CD1c-positive myeloid dendritic cell (primary cell): ENCODE data around the gene LRFN5.
"Not testable (repeated sequence)": the region's sequence is repeated elsewhere in the genome, so short reads cannot be mapped to it uniquely, and the experiment has no call there.

ENCODE experiments used
- DNase-seq: peaks from one replicate; pipeline ENCODE4 v3.0.0-alpha.2; 2016; ENCODE audit errors: extremely low spot score

The LRFN5 gene

DNA sequence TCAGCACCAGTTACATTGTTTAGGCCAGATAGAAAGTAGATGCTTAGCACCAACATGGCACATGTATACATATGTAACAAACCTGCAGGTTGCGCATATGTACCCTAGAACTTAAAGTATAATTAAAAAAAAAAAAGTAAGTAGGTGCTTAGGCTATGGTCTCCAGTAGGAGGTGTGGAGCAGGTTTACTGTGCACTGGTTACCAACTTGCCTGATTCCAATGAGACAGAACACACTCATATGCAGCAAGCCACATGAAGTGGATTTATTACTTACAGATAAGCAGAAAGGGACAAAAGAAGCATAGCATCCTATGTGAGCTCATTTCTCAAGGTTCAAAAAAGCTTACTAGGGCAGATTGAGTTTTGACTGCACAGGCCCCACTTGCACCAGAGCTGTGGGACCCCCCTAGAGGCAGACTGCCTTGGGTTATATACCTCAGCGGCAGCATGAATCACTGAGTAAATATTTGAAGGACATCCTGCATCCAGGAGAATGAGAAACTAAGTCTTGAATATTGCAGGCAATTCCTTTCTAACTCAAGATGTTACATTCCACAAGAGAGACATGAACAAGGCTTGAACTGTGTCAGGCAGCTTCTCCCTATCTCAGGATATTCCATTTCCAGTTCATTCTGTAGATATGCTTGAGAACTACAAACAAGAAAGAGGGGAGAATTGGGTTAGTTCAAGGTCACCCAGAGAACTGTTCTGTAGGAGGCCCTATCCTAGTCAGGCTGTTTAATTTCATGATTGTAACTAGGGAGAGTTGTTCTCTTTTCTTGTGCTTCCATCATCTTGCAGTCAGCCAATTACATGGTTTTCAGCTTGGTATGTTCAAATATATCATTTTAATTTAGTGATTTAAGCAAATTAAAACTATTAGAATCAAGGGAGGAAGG lies 30.1 kb downstream of the LRFN5 start:
- DNase-seq: no peak

DNA sequence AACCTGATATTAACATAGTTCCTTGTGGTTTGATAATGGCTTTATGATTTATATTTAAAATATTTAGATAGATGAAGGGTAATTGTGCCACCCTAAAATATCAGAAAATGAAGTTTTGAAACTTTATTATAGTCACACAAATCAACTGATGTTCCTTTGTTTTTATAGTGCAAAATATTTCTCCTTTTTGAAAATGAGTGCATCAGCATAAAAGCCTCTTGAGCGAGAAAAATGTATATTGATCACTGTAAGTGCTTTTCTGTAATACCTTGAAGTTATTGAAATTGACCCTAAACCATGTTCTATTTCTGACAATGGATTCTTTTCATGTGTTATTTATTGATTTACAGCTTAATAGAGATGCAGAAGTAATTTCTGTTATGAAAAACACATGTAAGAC lies 35.0 kb downstream of the LRFN5 start:
- no peak for DNase-seq

DNA sequence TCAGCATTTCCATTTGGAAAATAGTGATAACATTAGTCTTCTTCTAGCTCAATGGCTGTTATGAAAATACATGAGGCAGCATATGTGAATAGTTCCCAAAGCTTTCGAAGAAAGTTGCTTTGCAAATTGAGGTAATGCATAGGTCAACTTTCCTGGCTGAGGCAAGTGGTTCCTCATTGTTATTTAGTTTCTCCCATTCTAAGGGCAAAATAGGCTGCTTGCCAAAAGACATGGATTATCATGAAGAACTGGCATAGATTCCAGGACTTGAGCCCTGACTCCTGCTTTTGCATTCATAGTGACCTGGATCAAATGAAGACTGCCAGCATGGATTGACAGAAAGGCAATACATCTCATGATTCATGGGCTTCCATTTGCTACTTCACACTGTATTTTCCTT lies 35.7 kb downstream of the LRFN5 start:
- no peak for DNase-seq

DNA sequence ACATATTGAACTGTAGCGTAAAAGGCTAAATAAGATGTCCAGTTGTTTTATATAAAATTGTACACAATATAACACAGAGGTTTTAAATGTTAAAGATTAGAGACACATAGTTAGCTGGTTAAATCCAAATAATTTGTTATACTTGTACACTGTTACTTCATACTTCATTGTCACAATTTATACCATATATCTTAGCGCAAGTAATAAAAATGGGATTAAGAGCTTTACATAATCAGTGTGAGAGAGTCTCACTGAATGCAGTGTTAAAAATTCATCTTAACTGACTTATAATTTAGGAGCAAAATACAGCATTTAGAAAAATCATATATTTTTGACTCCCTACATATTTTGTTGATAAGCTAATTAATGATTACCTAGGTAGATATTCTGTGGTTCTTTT lies 36.1 kb downstream of the LRFN5 start:
- DNase-seq: no peak

DNA sequence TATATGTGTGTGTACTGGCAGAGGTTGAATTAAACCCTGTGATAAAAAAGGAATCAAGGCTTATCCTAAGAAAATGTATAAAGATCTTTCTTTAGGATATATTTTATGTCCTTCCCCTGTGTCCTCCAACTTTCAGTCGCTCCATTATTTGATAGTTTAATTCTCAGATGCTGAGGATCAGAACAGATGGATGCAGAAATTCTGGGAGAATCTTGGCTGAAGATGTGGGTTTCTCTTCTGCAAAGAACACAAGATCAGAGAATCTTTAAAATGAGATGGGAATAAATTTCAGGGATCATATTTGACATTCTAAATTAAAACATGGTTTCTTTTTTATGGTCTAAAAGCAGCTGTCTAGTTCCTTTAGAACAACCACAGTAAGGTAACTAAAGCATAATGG lies 37.9 kb downstream of the LRFN5 start:
- no peak for DNase-seq

DNA sequence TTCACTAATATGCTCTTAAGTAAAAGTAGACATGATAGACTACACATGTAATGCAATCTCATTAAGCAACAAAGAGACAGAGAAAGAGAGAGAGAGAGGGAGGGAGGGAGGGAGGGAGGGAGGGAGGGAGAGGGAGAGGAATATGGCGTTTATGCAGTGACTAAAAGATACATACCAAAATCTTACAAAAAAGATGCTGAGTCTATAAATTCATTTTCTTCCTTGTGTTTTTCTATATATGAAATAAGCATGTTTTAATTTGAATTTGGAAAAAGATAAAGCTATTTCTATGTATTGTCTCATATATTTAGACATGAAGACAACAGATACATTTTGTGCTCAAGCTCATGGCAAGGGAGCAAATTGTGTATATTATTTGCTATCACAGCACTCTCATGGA lies 44.1 kb downstream of the LRFN5 start:
- DNase-seq: no peak

DNA sequence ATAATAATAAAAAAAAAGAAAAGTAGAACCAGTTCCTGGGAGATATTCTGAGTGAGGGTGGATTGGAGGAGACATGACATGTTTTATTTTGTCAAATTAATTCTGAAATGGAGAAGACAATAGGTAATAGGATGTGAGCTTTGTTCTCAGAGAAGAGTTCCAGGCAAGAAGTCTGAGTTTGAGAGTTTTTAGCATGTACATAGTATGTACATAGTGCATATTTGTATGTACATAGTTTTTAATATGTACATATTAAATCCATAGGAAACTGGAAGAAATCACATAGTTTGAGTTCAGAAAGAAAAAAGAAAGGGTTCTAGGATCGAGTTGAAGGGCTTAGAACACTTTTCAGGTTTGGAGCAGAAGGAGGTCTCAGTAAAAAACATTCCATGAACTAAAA lies 47.5 kb downstream of the LRFN5 start:
- no peak for DNase-seq

DNA sequence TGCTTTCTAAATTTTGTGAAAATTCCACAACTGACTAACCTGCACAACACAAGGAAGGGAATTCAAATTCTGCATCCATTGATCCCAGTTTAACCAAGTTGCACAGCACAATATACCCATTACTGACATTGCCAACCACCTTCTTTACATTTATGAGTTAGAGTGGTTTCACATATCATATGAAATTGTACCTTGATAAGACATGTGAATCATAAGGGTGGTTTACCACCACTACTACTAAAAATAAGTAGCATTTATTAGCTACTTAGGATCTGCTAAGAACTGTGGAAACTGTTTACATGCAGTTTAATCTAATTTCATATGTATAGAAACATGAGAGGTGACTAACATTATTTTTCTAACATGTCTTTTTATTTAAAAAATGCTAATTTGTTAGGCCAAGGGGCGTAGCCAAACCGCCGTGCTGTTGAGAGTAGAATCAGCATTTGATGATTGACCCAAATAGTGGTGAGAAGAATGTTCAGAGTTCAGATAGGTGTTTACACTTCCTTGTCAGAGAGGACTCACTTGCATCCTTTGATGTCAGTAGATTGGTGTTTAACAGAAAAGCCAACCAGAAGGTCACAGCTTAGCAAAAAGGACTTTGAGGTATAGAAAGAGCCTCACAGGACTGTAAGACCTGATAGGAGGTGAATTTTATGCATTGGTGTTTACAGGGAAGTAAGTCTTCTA lies 56.2 kb downstream of the LRFN5 start:
- no peak for DNase-seq

DNA sequence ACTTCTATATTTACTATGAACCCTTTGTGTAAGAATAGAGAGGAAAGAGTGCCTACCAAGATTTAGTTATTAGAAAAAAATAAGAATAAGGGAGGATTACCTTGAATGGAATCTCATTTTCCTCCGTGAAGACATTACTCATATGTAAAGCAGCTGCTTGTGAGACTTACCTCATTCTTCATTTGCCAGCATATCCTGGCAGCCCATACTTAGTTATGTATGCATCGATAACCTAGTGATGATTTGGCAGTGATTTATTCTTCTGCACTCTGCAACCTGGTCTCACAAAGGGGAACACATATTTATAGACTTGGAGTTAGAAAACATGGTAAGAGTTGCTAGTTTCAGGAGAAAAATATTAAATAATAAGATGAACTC lies 56.8 kb downstream of the LRFN5 start:
- no peak for DNase-seq

DNA sequence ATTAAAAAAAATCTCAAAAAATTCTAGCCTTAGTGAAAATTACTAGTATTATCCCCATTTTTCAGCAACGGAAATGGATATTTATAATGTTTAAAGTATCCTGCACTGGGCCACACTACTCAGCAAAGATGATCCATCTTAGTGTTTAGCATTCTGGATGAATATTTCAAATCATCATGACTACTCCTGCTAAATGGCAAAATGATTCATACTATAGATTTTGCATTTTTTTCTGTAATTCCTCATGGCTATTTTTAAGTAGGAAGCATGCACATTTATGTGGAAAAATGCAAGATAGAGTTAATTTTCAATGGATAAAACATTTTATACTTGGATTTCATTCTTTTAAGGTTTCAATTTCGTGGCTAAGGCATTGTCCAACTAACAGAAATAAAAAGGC lies 59.6 kb downstream of the LRFN5 start:
- no peak for DNase-seq

DNA sequence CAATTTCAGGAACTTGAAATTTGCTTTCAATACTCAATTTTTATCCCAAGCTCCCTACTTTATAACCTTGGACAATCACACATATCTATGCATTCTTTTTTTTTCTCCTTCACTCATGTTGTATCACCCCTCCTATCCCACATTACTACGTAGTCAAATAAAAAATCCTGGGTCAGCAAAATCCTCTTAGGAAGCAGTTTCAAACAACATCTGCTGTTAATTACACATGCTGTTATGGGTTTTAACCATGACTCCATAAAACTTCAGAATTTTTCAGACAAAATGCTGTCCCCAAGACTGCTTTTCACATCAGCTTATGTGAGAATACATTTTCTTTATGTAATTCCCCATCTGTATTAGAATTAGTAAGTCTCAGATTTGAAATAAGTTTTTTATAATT lies 61.7 kb downstream of the LRFN5 start:
- no peak for DNase-seq

DNA sequence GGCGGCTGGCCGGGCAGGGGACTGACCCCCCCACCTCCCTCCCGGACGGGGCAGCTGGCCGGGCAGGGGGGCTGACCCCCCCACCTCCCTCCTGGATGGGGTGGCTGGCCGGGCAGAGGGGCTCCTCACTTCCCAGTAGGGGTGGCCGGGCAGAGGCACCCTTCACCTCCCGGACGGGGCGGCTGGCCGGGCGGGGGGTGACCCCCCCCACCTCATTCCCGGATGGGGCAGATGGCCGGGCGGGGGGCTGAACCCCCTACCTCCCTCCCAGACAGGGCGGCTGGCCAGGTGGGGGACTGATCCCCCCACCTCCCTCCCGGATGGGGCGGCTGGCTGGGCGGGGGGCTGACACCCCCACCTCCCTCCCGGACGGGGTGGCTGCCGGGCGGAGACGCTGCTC lies 66.9 kb downstream of the LRFN5 start:
- not testable (repeated sequence) for DNase-seq

DNA sequence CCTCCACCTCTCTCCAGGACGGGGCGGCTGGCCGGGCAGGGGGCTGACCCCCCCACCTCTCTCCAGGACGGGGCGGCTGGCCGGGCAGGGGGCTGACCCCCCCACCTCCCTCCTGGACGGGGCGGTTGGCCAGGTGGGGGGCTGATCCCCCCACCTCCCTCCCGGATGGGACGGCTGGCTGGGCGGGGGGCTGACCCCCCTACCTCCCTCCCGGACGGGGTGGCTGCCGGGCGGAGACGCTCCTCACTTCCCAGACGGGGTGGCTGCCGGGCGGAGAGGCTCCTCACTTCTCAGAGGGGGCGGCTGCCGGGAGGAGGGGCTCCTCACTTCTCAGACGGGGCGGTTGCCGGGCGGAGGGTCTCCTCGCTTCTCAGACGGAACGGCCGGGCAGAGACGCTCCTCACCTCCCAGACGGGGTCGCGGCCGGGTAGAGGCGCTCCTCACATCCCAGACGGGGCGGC lies 67.9 kb downstream of the LRFN5 start:
- DNase-seq: not testable (repeated sequence)

DNA sequence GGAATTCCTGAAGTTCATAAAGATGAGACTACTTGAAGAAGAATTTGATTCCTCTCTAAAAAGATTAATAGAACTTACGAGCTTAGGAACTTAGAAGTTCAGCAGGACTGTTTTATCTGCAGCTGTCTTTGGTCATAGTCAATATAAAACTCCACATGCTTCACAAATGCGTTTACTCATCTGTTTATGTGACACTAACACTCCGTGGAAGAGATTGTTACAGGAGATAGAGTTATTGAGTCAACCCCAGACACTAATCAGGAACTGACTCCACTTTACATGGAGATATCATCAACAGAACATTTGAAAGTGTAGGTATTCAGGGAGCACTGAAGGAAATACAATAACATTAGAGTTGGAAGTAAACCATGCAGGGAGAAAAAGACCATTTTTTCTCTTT lies 92.8 kb downstream of the LRFN5 start:
- DNase-seq: no peak

DNA sequence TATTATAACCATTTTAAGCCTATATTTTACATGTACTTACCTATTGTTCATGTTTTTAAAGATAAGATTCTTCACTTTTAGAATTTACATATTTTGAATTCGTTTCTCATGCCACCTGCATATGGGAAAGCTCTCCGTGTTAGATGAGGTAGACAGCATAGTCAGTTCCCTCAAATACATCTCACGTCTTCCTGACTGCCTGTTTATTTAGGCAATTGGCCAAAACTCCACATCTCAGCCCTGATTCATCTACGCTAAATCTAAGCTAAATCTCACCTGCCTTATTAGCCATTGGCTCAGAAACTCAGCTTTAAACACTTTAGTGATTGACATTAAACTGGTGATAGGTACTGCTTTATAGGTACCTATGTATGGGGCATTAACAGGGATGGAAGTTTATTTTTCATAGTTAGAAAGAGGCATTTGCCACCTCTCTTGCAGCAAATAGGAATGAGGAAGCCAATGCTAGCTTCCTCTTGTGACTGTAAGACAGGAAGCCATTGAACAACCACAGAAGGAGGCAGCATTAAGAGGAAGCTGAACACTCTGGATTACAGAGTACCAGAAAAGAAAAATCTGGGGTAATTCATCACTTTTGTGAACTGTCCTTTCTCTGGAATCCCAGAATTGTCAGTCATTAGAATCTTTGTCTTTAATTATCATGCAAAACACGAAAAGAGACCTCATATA lies 111.9 kb downstream of the LRFN5 start:
- DNase-seq: peak; percentile 24

DNA sequence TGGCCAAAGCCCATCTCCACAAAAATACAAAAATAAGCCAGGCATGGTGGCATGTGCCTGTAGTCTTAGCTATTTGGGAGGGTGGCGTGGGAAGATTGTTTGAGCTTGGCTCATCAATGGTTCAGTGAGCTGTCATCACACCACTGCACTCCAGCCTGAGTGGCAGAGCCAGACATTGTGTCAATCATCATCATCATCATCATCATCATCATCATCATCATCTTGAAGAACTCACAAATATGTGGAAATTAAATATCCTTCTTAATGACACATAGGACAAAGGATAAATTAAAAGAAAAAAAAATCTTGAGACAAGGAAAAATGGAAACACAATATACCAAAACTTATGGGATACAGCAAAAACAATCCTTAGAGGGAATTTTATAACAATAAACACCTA lies 132.5 kb downstream of the LRFN5 start:
- no peak for DNase-seq

DNA sequence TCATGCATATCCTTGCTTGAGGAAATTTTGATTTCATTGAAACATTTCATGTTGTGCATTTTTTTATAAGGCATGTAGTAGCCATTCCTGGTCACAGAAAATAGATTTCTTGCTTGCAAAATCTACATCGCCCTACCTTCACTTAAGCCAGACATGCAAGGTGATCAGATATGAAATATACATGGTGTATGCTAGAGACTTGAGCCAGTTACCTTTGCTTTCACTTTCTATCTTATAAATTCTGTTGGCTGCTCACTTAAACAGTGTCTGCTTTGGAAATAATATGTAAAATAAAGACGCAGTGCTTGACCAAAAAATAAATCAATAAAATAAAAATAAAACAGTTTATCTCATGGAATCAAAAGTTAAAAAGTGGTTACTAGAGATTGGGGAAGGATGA lies 136.5 kb downstream of the LRFN5 start:
- DNase-seq: no peak

DNA sequence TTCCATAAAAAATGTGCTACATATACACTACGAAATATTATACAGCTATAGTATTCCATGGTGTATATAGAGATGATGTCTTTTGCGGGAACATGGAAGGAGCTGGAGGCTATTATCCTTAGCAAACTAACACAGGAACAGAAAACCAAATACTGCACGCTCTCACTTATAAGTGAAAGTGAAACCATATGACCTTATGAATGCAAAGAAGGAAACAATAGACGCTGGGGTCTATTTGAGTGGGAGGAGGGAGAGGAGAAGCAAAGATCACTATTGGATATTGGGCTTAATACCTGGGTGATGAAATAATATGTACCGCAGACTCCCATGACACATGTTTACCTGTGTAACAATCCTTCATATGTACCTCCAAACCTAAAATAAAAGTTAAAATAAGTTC lies 142.8 kb downstream of the LRFN5 start:
- peak; percentile 14 for DNase-seq

DNA sequence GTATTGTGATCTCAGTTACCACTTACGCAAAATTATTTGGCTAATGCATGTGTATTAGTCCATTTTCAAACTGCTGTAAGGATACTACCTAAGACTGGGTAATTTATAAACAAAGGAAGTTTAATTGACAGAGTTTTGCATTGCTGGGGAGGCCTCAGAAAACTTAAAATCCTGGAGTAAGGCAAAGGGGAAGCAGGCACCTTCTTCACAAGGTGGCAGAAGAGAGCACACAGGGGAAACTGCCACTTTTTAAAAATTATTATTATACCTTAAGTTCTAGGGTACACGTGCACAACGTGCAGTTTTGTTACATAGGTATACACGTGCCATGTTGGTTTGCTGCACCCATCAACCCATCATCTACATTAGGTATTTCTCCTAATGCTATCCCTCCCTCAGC lies 143.9 kb downstream of the LRFN5 start:
- not testable (repeated sequence) for DNase-seq

DNA sequence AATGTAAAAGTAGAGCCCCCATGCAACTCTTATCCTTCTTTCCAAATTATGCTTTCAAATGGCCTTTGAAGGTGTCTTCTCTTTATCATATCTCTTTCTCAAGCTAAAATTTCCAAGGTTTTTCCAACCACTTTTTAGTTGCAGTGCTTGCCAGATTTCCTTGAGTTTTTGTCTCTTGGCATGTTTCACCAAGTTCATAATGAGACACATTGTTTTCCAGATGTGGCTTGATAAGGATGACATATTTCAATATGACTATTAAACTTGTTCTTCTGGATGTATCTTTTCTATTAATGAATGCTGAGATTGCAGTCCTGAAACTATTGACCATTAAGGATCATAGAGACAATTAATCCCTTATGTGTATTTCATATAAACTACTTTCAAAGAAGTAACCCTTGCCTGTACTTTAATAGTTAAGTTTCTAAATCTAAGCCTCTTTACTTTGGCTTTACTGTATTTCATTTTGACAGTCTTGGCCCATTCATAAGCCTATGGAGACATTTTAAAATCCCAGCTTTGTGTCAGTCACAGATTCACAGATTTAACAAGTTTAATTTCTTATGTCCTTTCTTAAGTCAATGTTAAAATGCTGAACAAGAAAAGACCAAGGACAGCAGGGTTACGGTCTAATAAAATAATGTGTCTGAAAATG lies 151.5 kb downstream of the LRFN5 start:
- DNase-seq: no peak

DNA sequence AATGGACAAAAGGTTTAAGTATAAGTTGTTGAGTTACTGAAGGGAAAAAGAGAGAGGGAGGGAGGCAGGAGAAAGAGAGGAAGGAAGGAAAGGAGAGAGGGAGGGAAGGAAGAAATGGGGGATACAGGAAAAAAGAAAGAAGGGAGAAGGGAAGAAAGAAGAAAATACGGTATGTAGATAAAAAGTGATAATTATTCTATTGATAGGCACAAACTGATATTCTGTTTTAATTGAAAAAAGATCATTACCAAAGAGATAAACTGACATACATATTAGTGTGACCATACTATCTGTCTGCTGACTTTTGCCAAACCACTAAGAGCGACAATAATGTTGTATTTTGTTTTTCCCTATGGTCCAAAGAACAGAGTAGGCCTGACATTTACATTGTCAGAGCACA lies 154.5 kb downstream of the LRFN5 start:
- no peak for DNase-seq

DNA sequence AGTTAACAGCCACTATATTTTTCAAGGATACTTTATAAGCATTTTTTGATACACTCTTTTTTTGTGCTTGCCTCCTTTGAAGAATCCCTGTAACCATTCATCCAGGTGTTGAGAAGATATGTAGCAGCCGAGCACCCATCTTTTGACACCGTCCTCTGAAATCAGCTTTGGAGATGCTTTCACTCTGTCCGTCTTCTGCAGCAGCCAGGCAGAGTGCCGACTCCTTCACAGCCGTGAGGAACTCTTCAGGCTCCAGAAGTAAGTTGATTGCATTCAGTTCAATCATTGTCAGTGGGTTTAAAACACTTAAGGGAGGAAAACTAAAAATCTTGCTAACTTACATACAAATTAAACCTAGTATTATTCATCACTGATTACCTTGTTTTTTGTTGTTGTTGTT lies 160.1 kb downstream of the LRFN5 start:
- no peak for DNase-seq
